ENCODE data around the gene SYNE3.

The SYNE3 gene

DNA sequence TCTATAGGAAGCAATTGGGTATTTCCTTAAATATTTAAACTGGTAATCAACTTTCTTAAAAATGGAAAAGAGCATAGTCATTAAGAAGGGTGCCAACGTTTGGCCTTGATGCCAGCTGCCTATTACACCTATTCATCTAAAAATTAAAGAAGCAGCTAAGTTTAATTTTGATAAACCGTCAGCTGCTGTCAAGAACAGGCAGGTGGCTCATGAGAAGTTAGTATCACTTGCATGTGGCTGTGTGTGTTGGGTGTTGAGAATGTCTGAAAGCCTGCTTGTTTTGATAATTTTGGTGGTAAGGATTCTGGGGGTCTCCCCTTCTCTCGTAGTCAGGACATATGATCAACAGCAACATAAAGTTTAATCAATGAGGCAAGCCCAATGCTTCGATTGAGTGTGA lies 24.9 kb upstream of the SYNE3 start:
- DNase-seq (ENCODE audit: low spot score): no peak

DNA sequence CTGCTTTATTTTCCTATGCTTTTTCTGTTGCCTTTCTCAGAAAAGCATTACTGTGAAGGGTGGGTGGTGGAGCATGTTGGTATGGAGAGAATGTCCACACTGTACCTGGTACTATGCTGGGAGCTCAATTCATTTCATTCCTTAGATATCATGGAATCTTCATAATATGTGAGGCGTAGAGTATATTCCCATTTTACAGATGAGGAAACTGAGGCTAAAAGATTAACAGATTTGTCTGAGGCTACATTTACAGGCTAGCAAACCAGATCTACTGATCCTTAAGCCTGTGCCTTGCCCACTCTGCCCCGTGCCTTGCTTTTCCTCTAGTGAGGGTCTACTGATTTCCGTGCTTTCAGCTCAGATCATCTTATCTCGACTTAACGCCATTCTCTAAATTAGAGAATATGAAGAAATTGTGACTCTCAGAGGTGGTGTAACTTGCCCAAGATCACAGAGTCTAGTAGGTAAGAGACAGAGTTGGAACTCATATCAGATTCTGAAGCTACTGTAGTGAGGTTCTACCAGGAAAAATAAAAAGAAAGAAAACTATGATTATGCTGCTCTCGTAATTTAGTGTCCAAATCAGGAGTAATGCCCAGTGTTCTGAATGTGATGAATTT lies 23.9 kb upstream of the SYNE3 start:
- DNase-seq (ENCODE audit: low spot score): no peak

DNA sequence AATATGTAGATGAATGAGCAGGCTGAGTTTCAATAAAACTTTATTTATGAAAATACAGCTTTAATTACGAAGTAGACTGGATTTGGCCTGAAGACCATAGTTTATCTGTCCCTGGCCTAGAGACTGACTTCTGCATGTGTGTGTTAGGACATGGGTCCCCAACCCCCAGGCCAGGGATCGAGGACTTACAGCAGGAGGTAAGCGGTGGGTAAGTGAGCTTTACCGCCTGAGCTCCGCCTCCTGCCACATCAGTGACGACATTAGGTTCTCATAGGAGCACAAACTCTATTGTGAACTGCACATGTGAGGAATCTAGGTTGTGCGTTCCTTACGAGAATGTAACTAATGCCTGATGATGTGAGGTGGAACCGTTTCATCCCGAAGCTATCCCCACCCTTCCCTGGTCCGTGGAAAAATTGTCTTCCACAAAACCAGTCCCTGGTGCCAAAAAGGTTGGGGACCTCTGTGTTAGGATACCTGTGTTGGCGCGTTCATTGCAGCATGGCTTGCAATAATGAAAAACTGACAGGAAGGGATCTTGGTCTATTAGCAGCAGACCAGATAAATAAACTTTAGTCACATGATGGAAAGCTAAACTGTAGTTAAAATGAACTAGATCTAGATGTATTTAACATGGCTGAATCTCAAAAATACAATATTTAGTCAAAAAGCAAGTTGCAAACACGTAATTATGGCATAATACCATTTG lies 22.5 kb upstream of the SYNE3 start:
- no peak for DNase-seq (ENCODE audit: low spot score)

DNA sequence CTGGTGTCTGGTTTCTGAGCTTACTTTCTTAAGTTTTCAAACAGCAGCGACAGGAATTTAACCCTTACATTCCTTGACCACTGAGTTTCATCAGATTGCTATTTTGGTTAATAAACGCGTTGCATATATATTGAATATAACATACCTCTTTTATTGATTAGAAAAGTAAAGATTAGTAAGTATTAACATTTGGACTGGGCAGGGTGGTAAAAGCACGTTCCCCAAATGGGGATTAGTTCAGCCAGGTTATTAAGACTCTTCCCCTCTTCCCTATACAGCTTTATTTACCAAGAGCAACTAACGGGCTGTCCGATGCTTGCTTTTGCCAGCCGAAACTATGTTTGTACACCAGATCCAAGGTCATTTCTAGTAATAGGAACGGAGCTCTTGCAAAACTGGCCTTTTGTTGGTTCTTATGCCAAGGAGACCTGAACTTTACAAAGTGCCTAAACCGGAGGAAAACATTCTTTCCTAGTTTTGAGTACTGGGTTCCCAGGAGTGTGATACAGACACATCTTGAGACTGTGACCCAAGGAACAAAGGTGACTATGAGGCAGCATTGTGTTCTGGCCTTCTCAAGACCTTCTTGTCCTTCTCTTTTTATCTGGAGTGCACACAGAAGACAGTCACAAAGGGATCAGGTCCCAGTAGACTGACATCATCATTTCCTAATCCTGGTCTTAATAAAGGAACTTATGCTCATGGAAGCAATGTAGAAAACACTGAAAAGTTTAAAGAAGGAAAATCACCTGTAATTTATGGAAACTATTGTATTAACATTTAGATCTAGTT lies 21.0 kb upstream of the SYNE3 start:
- no peak for DNase-seq (ENCODE audit: low spot score)

DNA sequence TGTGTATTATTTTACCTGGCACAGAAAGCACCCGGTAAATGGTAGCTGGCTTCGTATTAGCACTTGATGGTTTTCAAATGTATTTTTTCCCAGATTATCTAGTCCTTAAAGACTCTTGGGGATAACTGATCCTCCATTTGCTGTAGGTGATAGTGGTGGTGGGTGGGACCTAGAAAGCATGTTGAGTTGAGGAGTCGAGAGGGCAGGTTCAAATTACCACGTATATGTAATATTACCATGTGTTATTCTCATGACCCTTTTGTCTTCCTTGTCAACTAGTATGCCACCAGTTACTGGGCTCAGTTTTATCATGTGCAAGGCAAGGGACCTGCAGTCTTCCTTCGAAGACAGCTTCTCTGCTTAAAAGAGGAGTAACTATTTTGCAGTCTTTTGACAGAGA lies 20.2 kb upstream of the SYNE3 start:
- no peak for DNase-seq (ENCODE audit: low spot score)

DNA sequence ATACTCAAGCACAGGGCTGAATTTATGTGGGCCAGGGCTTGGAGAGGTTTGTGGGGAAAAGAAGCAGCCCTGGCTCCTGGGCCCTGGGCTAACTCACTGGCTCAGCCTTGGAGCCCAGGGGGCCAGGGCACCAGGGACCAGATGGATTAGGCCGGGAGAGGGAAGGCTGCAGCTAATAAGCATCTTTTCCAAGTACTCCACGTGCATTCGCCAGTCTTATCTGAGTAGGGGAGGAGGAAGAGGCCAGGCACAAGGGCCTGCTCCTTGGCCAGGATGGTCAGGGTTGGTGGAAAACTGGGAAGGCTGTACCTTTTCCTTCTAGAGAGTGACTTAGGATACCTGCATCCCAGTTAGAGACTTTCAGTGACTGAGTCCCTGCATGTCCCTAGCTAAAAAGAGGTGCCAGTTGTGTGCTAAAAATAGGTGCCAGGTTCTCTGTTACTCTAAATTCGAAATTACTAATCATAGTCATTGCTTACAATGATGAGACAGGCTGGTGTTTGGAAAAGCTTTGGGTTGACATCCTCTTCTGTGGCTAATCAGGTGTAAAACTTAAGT lies 19.7 kb upstream of the SYNE3 start:
- DNase-seq (ENCODE audit: low spot score): no peak

DNA sequence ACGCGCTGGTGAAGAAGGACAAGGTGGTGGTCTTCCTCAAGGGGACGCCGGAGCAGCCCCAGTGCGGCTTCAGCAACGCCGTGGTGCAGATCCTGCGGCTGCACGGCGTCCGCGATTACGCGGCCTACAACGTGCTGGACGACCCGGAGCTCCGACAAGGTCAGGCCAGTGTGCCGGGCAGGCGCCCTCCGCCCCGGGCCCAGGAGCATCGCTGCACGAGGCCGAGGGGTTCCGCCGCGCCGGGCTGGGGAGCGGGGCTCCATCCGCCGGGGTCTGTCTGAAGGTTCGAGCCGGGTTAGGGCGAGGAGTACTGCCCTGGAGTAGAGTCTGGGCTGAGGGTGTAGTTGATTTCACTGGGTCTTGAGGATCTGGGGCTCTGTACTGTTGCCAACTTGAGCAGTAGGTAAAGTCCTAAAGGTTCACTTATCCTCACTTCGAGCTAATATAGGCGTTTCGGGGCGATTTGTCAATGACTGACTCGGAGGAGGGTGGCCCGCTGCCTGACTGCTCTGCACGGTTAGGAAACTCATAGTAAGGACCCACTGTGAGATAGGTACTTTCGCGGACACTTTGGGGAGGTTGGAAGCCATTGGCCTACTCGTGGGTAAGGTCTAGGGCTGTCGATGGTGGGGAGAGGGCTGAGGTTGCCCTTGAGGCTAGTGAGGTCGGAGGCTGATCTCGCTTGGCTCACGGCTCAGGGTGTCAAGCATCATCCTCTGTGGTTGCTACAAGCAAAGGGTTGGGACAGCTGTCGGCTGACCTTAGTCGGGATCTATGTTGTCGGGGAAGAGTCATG lies 19.0 kb upstream of the SYNE3 start:
- peak; percentile 51 for DNase-seq (ENCODE audit: low spot score)

DNA sequence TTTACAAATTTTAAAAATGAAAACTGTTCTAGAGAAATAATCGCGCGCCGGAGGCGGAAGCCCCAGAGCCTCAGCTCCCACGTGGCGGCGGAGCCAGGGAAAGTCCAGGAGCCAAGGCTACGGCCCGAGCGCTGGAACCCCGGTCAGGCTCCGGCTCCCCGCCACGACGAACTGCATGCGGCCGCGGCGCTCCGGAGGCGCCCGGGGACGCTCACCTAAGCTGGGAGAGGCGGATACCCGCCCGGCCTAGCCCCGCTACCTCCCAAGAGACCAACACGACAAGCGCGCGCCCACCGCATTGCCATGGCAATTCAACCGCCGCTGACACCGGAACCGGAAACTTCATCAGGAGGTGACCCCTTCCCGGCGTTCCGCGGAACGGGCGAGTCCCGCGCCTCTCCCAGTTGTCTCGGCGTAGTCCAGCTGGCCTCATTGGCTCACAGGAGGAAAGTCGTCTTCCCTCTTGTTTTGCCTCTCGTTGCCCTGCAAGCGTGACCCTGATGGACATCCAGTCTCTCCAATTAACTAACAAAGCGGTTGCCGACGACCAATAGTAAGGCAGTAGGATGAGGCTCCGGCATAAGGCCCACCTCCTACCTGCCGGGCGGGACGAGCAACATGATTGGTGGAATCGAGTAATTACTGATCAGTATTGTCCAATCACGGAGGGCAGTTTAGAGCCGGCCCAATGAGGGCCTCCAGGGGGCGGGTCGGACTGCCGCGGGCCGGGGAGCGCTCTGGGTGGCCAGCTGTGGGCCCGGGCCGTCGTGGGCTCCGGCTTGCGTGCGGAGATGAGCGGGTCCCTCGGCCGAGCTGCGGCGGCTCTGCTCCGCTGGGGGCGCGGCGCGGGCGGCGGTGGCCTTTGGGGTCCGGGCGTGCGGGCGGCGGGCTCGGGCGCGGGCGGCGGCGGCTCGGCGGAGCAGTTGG lies 18.1 kb upstream of the SYNE3 start, which contains the start of gene GLRX5:
Gene GLRX5, plus strand, starts transcription at position 752 of the 927 bp plus-strand sequence. Its CDS starts 40 bp downstream, at position 792.
- DNase-seq (ENCODE audit: low spot score): peak; percentile 99

DNA sequence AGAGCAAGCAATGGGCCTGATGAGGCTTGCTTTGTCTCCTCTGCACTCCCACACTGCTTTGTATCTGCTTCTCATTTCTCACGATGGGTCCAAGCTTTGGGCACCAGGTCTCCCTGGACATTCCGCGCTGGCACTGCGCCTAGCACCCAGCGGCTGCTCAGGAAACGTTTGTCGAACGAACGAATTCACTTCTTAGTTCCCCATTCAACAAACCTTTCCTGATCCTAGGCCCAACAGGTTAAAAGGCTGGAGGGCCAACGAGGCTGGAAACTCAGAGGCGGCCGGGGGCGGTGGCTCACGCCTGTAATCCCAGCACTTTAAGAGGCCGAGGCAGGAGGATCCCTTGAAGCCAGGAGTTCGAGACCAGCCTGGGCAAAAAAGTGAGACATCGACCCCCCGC lies 17.4 kb upstream of the SYNE3 start:
- no peak for DNase-seq (ENCODE audit: low spot score)

DNA sequence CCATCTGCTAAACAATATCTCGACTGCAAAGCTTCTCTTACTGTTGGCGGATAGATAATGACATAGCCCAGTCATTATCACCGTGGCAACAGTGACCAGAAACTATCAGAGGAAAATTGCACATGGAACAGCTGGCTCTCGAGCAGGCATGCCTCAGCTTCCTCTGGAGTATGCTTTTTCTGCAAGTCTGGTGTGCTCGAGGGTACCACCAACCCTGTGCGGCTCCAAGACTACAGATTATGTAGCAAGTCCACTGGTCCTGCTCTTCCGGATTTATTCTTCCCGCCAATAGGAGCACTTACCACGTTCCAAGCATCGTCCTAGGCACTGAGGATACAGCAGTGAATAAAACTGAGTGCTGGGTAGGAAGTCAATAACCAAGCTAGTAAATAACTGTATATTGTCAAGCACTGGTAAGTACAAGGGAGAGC lies 17.0 kb upstream of the SYNE3 start:
- DNase-seq (ENCODE audit: low spot score): peak; percentile 51

DNA sequence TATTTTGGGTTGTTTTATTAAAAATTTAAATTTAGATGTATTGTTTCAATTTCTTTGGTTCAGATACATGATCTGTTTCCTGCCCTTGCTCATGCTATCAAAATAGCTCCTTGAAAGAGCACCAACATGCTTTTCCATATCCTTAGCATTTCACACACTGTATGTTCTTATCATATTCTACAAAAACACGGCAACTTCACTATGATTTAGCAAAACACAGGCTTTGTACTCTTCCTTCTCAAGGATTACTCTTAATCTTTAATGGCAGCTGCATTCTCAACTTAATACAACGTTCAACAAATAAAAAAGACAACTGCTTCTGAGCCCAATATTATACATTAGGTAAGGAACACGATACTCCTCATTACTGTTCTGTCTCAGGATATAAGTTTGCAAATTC lies 15.5 kb upstream of the SYNE3 start:
- no peak for DNase-seq (ENCODE audit: low spot score)

DNA sequence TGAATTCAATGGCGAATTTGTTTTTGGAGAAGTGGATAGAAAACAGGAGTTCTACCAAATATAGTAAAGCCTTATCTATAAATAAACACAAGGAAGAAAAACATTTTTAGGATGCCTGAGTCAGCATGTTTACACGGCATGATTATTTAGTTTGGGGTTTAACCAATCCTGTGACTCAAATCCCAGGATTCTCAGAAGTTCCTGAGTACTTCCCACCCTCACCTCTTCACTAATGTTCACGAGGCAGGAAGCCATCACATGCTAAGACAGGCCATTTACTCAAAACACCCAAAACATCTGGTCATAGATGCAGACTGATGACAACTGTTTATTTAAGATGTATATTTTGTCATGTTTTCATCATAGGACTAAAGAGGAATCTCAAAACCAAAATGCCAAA lies 15.0 kb upstream of the SYNE3 start:
- DNase-seq (ENCODE audit: low spot score): peak; percentile 72

DNA sequence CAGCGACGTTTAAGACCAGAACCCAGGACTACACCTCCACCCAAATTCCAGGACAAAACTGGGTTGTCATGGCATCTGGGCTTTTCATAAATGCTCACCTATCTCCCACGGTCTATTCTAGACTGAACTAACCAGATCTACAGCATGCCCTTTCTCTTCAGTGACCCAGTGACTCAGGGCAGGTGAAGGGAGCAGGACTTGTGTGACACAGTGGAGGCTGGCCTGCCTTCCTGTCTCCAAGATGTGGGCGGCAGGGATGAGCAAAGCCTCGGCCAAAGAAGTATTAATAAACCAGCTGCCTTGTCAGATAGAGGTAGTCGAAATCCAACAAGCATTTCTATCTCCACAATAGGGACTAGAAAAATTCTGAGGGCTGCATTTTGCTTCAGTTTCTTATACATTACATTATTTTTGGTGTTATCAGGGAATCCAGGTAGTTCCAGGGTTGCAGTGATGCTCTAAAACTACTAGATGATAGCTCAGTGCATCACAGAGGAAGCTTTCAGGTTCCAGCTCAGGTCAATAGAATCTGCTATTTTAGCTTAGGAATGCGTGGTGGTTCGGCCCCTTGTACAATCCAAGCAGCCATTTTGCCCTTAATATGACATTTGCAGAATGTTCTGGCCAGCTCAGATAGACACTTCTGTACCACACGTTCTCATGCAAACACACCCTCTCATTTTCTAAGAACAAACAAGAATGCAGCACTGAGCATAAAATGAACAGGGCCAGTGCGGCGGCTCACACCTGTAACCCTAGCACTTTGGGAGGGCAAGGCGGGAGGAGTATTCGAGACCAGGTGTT lies 14.2 kb upstream of the SYNE3 start:
- no peak for DNase-seq (ENCODE audit: low spot score)

DNA sequence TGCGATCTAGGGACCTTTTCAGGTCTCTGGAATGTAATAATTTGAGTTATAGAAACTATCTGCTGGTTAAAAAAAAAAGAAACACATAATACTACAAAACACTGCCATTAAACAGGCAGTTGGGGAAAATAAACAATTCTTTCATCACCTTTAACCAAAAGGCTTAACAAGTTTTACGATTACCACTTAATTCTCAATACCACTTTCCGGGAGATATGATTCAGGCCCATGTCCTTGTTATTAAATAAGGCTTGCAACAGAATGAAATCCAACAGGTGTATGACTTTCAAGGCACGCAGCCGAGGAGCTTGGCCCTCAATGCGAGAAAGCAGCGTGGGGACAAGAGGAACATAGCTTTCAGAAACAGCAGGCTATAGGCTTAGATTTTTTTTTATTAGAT lies 12.8 kb upstream of the SYNE3 start:
- DNase-seq (ENCODE audit: low spot score): no peak

DNA sequence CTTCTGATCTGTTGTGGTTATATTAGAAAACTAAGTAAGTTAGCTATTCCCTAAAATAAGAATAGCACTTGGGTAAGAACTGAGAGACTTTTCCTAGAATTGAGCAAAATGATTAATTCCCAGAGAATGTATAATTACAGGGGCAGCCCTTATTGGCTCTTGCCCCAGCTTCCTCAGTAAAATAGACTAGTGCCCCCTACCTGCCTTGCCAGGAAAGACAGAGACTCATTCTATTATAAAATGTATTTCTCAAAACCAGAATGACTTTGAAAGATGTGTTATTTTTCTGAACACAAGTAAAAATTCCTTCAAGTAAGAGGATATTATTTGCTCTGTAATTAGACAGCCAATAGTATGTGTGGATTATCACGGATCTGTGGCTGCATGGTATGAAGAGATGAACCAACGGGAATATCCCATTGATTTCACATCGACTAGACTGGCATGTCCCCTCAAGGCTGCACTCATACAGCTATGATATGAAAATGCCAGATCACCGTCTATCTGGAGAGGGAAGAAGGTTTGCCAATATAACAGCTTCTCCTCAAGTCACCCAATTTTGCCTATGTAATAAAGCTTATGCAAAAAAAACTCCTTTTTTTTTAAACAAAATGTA lies 11.0 kb upstream of the SYNE3 start:
- peak; percentile 73 for DNase-seq (ENCODE audit: low spot score)

DNA sequence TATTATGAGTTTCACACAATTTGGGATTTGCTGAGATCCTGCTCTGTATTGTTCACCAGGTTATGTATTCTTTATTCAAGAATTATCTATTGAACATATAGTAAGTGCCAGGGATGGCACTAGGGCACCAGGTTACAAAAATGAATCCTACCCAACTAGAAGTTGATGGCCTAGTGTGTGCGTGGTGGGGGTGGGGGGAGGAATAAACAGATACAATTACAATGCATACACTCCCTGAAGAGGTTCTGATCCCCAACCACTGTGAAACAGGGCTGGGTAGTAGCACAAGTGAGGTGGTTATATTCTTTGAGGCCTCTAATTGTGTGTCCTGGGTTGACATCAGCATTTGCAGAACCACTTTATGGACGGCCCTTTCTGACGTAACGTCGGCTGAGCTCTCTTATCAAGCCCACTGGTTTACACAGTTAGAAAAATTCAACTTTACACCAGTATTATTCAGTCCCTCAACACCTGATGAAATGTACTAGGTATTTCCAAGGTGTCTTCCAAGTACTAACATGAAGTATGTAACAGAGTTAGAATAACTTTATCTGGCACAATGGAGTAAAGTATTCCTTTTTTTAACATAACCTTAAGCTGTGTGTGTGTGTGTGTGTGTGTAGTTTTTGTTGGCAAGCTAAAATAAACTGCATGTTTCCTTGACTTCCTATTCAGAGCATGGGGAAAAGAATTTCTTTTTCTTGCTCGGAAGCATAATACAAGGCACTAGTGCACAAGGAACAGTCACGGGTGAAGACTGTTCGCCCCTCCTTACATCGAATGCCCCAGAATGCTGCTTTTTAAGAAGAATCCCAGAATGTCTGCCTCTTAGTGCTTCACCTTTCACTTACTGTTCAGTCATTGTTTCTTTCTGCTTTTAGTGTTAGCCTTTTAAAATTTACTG lies 10.3 kb upstream of the SYNE3 start:
- DNase-seq (ENCODE audit: low spot score): no peak

DNA sequence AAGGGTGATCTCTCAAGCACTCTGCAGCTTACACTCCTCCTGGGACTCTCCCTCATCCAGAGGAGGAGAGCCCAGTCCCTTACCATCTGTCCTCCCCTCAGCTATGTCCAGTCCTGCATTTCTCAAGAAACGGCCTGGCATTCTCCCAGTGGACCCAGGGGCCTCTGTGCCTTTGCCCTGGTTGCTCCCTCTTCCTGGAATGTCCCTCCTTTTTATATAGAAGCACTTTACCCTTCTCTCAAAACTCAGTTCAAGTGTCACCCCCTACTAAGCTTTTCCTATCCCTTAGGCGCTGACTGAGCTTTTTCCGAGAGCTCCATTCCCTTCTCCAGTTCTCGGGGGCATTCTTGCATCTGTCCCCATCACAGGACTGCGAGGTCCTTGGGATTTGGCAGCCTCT lies 9.5 kb upstream of the SYNE3 start:
- no peak for DNase-seq (ENCODE audit: low spot score)

DNA sequence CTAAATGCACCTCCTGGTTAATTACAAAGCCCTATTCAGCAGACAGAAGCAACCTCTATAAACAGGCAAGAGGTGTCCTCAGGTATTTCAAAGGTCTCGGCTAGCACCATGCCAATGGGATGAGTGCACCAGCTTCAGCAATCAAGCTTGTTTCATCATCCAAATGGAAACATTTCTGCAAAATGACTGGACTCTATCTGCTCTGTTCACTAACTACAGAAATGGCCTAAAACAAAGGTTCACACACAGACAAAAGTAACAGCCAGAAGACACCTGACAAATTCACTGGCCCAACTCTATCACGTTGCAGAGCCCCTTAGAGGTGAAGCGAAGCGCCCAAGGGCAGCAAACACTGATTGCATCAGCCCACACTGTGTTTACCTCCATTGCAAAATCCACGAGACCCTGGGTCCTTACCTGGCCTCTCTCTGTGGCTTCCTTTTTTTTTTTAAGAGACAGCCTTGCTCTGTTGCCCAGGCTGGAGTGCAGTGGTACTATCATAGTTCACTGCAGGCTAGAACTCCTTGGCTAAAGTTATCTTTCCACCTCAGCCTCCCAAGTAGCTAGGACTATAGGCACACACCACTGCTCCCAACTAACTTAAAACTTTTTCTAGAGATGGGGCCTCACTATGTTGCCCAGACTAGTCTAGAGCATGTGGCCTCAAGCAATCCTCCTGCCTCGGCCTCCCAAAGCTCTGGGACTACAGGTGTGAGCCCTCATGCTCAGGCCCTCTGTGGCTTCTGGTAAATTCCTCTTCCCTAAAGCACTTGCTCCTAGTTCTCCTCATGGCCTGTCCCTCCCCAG lies 8.5 kb upstream of the SYNE3 start:
- no peak for DNase-seq (ENCODE audit: low spot score)

Measured in AG08396 (cell line).